Activated T-helper 17 cell treated with anti-CD3 and anti-CD28 coated beads, Interleukin-2, amount 50 U/mL, for 72 hours (primary cell): ENCODE measurements around the gene EGLN3. TPM values are rescaled to one million over a fixed set of nuclear protein-coding genes. Genes with fewer than 3 reads are reported as not detected.

Experiments used
- ATAC-seq: fragments of 150-1000 bp; cut with Tn5 transposase; replicated peaks from 2 replicates; pipeline ENCODE4 v1.10.0; 2021; ENCODE audit warnings: mild to moderate bottlenecking, moderate library complexity
- H3K27ac Mint-ChIP-seq: one replicate; pipeline ENCODE4 v1.8.0; 2022; ENCODE audit warnings: mixed read lengths
- H3K27me3 Mint-ChIP-seq: one replicate; pipeline ENCODE4 v1.8.0; 2022; ENCODE audit warnings: mixed read lengths
- H3K36me3 Mint-ChIP-seq: one replicate; pipeline ENCODE4 v1.8.0; 2022; ENCODE audit warnings: low read depth, mild to moderate bottlenecking, mixed read lengths
- H3K4me1 Mint-ChIP-seq: one replicate; pipeline ENCODE4 v1.8.0; 2022; ENCODE audit warnings: mixed read lengths
- H3K4me3 Mint-ChIP-seq: one replicate; pipeline ENCODE4 v1.8.0; 2022; ENCODE audit warnings: mild to moderate bottlenecking, mixed read lengths
- H3K9me3 Mint-ChIP-seq: one replicate; pipeline ENCODE4 v1.8.0; 2022; ENCODE audit warnings: mixed read lengths
- total RNA-seq, 2 donors: library from RNA; stranded (reverse); gene quantifications; one replicate each; pipeline ENCODE4 v1.2.3, GENCODE V29; 2022

The EGLN3 gene
- total RNA-seq, 2 donors from 2014 or later, result 22.7 to 61.4 TPM

- Mint-ChIP-seq H3K36me3 (peaks cover 23% of the 10 kb centered on the region), H3K4me3 (no peak overlapping the region), H3K9me3 (no peaks in the 10 kb centered on the region), H3K27ac (no peak overlapping the region), H3K4me1 (peaks cover 4% of the 10 kb centered on the region), H3K27me3 (no peaks in the 10 kb centered on the region)
- no peak for ATAC-seq
These were observed 1.7 kb upstream of the EGLN3 start for GRCh38 chr14:33952541-33952940.

DNA sequence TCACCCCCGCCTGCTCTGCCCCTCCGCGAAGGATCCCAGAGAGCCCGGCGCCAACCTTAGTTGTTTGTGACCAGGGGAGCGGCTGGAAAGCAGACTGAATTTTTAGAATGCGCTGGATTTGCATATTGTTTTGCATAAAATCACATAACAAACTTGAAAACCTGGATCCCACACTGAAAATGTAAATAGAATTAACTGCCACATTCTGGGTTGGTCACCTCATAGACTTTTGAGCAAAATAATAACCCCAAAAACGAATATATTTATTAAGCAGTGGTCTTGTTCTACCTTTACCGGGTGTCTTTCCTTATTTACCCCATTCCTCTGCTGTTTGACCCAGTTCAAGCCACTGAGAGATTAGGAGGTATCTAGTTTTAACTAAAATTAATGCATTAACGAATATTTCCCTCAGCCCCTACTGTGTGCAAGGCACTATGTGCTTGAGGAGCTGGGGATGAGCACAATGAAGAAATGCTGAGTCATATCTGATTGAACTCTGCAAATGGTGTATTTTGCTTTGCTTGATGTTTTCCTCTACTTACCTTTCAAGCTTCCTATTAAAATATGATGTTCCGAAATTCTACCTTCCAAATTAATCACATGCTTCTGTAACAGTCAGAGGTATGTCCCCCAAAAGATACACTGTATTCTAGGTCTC lies 438 bp upstream of the EGLN3 start:
- no peaks in the 10 kb centered on the region for H3K27me3 Mint-ChIP-seq
- peaks cover 12% of the 10 kb centered on the region for H3K4me1 Mint-ChIP-seq
- H3K36me3 Mint-ChIP-seq, result peaks cover 34% of the 10 kb centered on the region
- no peaks in the 10 kb centered on the region for H3K9me3 Mint-ChIP-seq
- ATAC-seq, result no peak
- peak overlapping the region; percentile 68 for H3K4me3 Mint-ChIP-seq
- H3K27ac Mint-ChIP-seq, result no peak overlapping the region

GRCh38 chr14:33949411-33949893 lies 1.4 kb downstream of the EGLN3 start:
- no peak for ATAC-seq
- Mint-ChIP-seq H3K4me1 (peaks cover 8% of the 10 kb centered on the region), H3K27ac (peak overlapping the region; percentile 1), H3K4me3 (peak overlapping the region; percentile 68), H3K36me3 (peaks cover 34% of the 10 kb centered on the region), H3K9me3 (no peaks in the 10 kb centered on the region), H3K27me3 (no peaks in the 10 kb centered on the region)

DNA sequence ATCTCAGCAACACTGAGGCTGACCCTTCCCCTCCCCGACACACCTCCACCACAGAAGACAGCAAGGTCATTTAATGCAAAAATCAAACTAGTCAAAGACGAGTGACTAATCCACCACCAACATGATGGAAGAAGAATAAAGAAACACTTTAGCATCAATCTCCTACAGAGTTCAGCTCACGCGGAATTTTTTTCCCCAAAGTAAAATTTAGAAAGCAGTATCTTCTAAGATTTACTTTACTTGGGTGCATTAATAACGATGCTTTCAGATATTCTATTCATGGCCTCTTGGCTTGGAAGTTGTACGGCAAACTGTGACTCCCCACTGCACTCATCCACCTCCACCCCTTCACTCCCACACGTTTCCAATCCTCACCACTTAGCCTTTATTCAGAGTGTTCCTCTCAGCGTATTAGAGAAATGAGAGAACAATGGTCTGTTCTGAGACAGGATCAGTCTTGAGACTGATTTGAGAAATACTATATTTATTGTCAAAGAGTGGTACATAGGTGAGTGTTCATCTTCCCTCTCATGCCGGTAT lies 1.9 kb downstream of the EGLN3 start:
- Mint-ChIP-seq H3K9me3 (no peaks in the 10 kb centered on the region), H3K27me3 (no peaks in the 10 kb centered on the region), H3K36me3 (peaks cover 34% of the 10 kb centered on the region), H3K4me1 (peaks cover 8% of the 10 kb centered on the region), H3K4me3 (peak overlapping the region; percentile 68), H3K27ac (peak overlapping the region; percentile 1)
- peak; percentile 52 for ATAC-seq

DNA sequence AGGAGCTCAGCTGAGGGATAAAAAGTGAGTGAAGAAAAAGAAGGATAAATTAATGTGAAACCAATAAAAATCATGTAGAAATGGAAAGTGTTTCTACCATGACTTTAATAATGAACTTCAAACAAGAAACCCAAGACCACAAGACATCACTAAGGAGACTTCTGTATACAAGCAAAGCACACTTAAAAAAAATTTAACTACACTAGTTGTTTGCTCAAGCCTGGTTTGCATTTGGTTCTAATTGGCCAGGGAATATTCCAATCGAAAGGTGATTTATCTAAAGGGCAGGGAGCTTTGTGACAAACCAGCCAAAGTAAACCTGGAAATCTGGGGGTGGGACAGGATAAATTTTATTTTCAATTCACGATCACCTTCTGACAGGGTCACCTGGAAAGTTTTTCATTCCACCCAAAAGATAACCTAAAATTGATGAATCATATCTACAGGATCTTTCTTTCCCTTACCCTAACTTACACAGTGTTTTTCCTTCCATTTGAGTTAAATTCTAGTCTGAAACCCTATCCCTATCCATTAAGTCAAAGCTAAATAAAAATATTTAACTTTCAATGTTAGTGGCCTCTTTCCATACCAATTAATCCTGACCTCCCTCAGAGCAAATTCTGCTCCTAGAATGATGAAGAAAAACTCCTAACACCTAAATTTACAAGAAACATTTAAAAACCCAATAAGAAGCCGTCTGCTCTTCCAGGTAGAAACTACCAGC lies 2.6 kb downstream of the EGLN3 start:
- Mint-ChIP-seq H3K27me3 (no peaks in the 10 kb centered on the region), H3K9me3 (no peaks in the 10 kb centered on the region), H3K4me1 (peaks cover 8% of the 10 kb centered on the region), H3K36me3 (peaks cover 34% of the 10 kb centered on the region), H3K27ac (peak overlapping the region; percentile 1), H3K4me3 (peak overlapping the region; percentile 68)
- no peak for ATAC-seq

- Mint-ChIP-seq H3K4me1 (peaks cover 9% of the 10 kb centered on the region), H3K27ac (no peak overlapping the region), H3K4me3 (peak overlapping the region; percentile 68), H3K36me3 (peaks cover 42% of the 10 kb centered on the region), H3K9me3 (no peaks in the 10 kb centered on the region), H3K27me3 (no peaks in the 10 kb centered on the region)
- ATAC-seq, result no peak
These were observed 4.0 kb downstream of the EGLN3 start for GRCh38 chr14:33946679-33947476.

DNA sequence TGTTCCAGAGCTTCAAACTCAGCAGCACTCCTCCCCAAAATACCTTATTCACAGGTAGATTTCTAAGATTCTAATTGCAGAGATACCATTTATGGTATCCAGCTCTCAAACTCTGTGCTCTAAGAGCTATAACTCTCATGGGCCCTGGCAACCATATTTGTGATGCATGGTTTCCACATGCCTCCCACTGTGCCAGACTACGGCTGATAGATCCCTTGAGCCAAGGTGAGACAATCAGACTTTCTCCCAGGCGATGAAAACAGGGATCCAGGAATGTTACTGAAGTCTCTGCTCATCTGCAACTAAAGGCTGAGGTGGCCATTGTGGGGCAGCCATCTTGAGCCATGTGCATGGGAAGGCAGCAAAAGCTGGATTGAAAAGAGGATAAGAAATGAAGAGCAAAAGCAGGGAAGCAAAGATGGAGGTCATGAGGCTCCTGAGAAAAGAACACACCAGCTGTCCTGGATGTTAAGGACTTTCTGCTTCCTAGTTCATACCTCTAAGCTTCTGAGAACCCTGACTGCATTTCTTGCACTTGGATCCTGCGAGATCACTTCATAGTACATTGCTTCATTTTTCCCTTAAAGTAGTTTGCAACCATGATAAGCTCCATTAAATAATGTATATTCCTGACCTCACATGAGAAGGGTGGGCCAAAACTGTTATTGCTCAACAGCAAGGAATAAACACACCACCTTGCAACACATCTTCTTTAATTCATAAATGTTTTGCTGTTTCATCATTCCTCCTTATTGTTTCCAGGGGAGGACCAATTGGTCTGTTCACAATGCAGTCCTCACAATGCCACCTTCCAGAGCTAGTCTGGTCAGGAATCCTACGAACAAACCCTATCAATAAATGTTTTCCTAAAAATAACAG lies 5.4 kb downstream of the EGLN3 start:
- H3K27ac Mint-ChIP-seq, result no peak overlapping the region
- peaks cover 19% of the 10 kb centered on the region for H3K4me1 Mint-ChIP-seq
- ATAC-seq, result no peak
- H3K4me3 Mint-ChIP-seq, result peak overlapping the region; percentile 17
- H3K27me3 Mint-ChIP-seq, result no peaks in the 10 kb centered on the region
- H3K36me3 Mint-ChIP-seq, result peaks cover 54% of the 10 kb centered on the region
- H3K9me3 Mint-ChIP-seq, result no peaks in the 10 kb centered on the region

DNA sequence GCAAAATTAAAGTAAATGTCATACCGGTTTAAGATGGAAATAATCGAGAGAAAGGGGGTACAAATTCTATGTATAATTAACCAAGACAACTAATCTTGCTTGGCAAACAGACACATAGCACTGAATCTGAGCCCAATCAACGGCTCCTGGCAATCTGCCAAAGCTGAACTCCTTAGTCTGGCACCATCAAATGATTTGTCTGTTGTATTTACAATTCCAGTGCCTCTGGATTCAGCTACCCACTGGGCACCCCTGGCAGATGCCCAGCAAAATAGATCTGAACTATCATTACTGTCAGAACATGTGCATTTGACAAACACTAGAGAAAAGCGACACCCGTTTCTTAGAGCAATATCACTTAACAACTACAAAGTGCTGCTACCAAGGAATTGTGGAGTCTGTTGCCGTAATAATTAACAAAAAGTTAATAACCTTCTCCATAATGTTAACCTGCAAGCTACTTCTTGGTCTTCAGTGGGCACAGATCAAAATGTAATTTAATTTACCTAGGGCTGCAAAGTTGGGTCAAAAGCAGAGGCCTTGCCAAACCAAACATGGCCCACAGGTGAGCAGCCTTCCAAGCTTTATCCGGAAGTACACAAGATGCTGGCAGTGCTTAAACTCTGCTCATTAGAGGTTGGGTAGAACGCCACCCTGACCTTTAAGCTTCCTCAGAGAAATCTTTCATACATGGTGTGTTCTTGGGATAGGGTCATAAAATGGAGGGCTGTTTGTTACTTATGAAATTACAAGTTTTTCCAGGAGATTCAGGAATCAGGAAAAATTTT lies 7.6 kb downstream of the EGLN3 start:
- Mint-ChIP-seq H3K9me3 (no peaks in the 10 kb centered on the region), H3K27me3 (no peaks in the 10 kb centered on the region), H3K27ac (no peak overlapping the region), H3K4me3 (peak overlapping the region; percentile 17), H3K4me1 (peaks cover 21% of the 10 kb centered on the region), H3K36me3 (peaks cover 42% of the 10 kb centered on the region)
- ATAC-seq, result no peak

DNA sequence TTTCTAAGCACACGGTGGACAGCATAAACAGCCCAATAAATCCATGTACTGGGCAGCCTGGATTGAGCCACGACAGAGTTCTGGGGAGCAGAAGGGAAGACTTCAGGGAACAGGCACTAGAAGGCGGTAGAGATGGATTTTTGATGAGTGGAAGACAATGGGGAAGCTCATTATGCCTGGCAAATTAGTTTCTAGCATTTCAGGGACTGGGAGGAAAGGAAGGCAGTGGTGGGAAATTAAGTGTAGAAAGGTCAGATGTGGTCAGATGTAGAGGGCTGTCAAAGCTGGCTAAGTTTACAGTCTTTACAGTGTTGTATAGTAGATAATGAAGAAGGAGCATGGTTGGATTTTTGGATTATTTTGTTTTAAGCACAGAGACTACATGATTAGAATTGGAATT lies 9.2 kb downstream of the EGLN3 start:
- peaks cover 17% of the 10 kb centered on the region for H3K4me1 Mint-ChIP-seq
- no peak overlapping the region for H3K4me3 Mint-ChIP-seq

DNA sequence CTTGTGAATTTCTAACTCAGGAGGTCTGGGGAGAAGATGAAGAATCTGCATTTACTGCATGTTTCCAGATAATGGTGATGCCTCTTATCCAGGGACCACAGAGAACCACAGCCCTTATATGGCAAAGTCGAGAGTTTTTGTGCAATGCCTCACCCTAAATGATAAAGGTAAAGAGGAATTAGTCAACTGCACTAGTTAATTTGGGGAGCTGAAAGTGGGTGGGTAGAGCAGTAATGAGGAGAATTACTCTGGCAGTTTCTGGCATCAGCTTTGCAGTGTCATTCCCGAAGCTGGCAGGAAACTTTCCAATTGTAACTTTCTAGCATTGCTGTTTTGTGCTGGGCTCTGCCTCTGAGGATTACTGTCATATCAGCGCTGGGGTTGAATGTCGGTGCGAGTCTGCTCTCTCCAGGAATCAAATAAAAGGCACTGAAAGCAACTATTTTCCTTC lies 10.3 kb downstream of the EGLN3 start:
- Mint-ChIP-seq H3K27ac (no peak overlapping the region), H3K36me3 (peaks cover 25% of the 10 kb centered on the region), H3K27me3 (no peaks in the 10 kb centered on the region), H3K4me3 (no peak overlapping the region), H3K9me3 (no peaks in the 10 kb centered on the region), H3K4me1 (peaks cover 16% of the 10 kb centered on the region)
- ATAC-seq, result no peak

More for the DNA sequence above, 9.2 kb downstream of the EGLN3 start:
- H3K27ac Mint-ChIP-seq, result peak overlapping the region; percentile 16
- ATAC-seq, result no peak
- H3K27me3 Mint-ChIP-seq, result no peaks in the 10 kb centered on the region
- no peaks in the 10 kb centered on the region for H3K9me3 Mint-ChIP-seq
- peaks cover 27% of the 10 kb centered on the region for H3K36me3 Mint-ChIP-seq

- H3K4me1 Mint-ChIP-seq, result peaks cover 18% of the 10 kb centered on the region
- H3K27ac Mint-ChIP-seq, result no peak overlapping the region
- no peak for ATAC-seq
- H3K27me3 Mint-ChIP-seq, result no peaks in the 10 kb centered on the region
- no peak overlapping the region for H3K4me3 Mint-ChIP-seq
- peaks cover 32% of the 10 kb centered on the region for H3K36me3 Mint-ChIP-seq
- H3K9me3 Mint-ChIP-seq, result no peaks in the 10 kb centered on the region
These were observed 12.5 kb downstream of the EGLN3 start for GRCh38 chr14:33938131-33938949.

DNA sequence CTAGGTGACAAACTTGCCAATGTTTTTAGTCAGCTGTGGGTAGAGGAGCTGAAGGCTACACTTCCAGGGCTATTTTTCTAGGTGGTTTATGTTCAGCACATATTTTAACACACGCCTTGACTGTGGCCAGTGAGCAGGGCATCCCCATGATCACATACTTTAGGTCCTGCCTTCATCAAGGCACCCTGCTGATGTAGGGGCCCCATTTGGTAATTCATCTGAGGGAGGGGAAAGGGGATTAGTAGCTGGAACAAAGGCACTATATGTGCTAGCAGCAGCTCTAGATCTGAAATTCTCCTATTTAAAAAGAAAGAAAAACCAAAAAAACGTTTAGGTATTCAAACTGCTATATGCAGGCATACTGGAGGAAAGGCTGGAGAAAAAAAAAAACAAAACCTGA lies 14.5 kb downstream of the EGLN3 start:
- H3K27me3 Mint-ChIP-seq, result no peaks in the 10 kb centered on the region
- H3K36me3 Mint-ChIP-seq, result peaks cover 21% of the 10 kb centered on the region
- no peaks in the 10 kb centered on the region for H3K9me3 Mint-ChIP-seq
- ATAC-seq, result peak; percentile 56
- no peak overlapping the region for H3K27ac Mint-ChIP-seq
- H3K4me1 Mint-ChIP-seq, result peaks cover 12% of the 10 kb centered on the region
- no peak overlapping the region for H3K4me3 Mint-ChIP-seq
